HCT116 (cell line): ENCODE measurements around the gene TM7SF2. TPM values are rescaled to one million over a fixed set of nuclear protein-coding genes. Genes with fewer than 3 reads are reported as not detected.

Source experiments
- ATAC-seq: fragments of 200-7000 bp; cut with Tn5 transposase; 2 replicates; pipeline ENCODE4 v1.9.1; 2020; ENCODE audit warnings: mild to moderate bottlenecking, moderate library complexity
- BruUV-seq: library from RNA; stranded (reverse); fragments of 400-500 nt; replicated peaks from 2 replicates; lab custom pipeline; 2021; lab: Mats Ljungman, UMichigan
- CTCF ChIA-PET: fragments of 300-600 bp; sonication (Branson Sonifier 250); formaldehyde crosslinking; loops from one replicate; lab custom pipeline; 2021; ENCODE audit warnings: antibody characterized with exemption; lab: Charles Lee
- POLR2A ChIA-PET: fragments of 300-600, 350-600 bp; sonication (Branson Sonifier 250); formaldehyde crosslinking; loops from one replicate; lab custom pipeline; 2021; ENCODE audit warnings: antibody characterized with exemption; lab: Charles Lee
- RAD21 ChIA-PET, 2 experiments: fragments of 300-600 bp; sonication (Branson Sonifier 250); formaldehyde crosslinking; loops; one replicate each; lab custom pipeline; 2023; ENCODE audit warnings: low total read pairs in 2 of 2; ENCODE audit not compliant: uncharacterized antibody in 2 of 2, unreplicated experiment in 2 of 2, low non-redundant PET in 1 of 2; lab: Charles Lee
- DNase-seq: peaks from one replicate; pipeline ENCODE4 v3.0.0-alpha.2; 2010; ENCODE audit warnings: low read depth, low spot score
- H2AFZ ChIP-seq: fragments of 200-600 bp; shearing (Covaris generic), sonication (generic); 2 replicates; pipeline ENCODE4 v1.6.1; 2017; ENCODE audit warnings: low read depth, mixed run types, mixed read lengths, antibody characterized with exemption, low read length; ENCODE audit not compliant: poor library complexity, severe bottlenecking
- H3K27ac ChIP-seq: 2 replicates; pipeline ENCODE4 v1.5.1; 2012; ENCODE audit warnings: low read depth, low read length
- H3K27me3 ChIP-seq: fragments of 200-600 bp; sonication (generic); 2 replicates; pipeline ENCODE4 v1.6.1; 2016; ENCODE audit warnings: mixed run types, low read length, mixed read lengths; ENCODE audit not compliant: insufficient read depth
- H3K36me3 ChIP-seq, 2 experiments: fragments of 200-500 bp in 1 of 2; fragments of 200-600 bp in 1 of 2; sonication (Bioruptor generic) in 1 of 2; sonication (generic) in 1 of 2; 2 replicates each; pipeline versions ENCODE4 v1.5.1 to v1.6.1; 2014 to 2016; ENCODE audit warnings: low read length in 2 of 2, inconsistent platforms in 1 of 2, mixed read lengths in 1 of 2, mixed run types in 1 of 2; ENCODE audit not compliant: insufficient read depth in 2 of 2, control insufficient read depth in 1 of 2
- H3K4me1 ChIP-seq, 2 experiments: fragments of 200-600 bp in 1 of 2; sonication (generic) in 1 of 2; 2 replicates each; pipeline versions ENCODE4 v1.5.1 to v1.6.1; 2012 to 2017; ENCODE audit warnings: low read length in 2 of 2, inconsistent platforms in 1 of 2, mild to moderate bottlenecking in 1 of 2, mixed read lengths in 1 of 2, mixed run types in 1 of 2, moderate library complexity in 1 of 2; ENCODE audit not compliant: insufficient read depth in 2 of 2, control insufficient read depth in 1 of 2
- H3K4me2 ChIP-seq: fragments of 200-600 bp; sonication (generic); 2 replicates; pipeline ENCODE4 v1.6.1; 2017; ENCODE audit warnings: mixed run types, low read length, mixed read lengths
- H3K4me3 ChIP-seq, 2 experiments: fragments of 200-600 bp in 1 of 2; sonication (generic) in 1 of 2; replicated peaks in 1 of 2; 2 replicates each; pipeline ENCODE4 v1.5.1; 2011 to 2016; ENCODE audit warnings: low read length in 2 of 2, control low read depth in 1 of 2, low read depth in 1 of 2, mild to moderate bottlenecking in 1 of 2, mixed read lengths in 1 of 2, mixed run types in 1 of 2
- H3K79me2 ChIP-seq: fragments of 200-600 bp; sonication (generic); 2 replicates; pipeline ENCODE4 v1.6.1; 2017; ENCODE audit warnings: mild to moderate bottlenecking, mixed run types, low read length, moderate library complexity, mixed read lengths; ENCODE audit not compliant: insufficient read depth
- H3K9ac ChIP-seq: fragments of 200-600 bp; sonication (generic); 2 replicates; pipeline ENCODE4 v1.6.1; 2016; ENCODE audit warnings: low read length, mixed read lengths
- H3K9me2 ChIP-seq: fragments of 200-600 bp; sonication (generic), shearing (Covaris generic); 2 replicates; pipeline ENCODE4 v1.6.1; 2017; ENCODE audit warnings: mixed run types, mild to moderate bottlenecking, moderate library complexity; ENCODE audit not compliant: insufficient read depth
- H3K9me3 ChIP-seq, 2 experiments: fragments of 200-500 bp in 1 of 2; fragments of 200-600 bp in 1 of 2; sonication (Bioruptor generic) in 1 of 2; sonication (generic) in 1 of 2; 2 replicates each; pipeline ENCODE4 v1.6.1; 2014 to 2017; ENCODE audit warnings: low read length in 2 of 2, mixed read lengths in 2 of 2, inconsistent platforms in 1 of 2, low read depth in 1 of 2, mild to moderate bottlenecking in 1 of 2, mixed run types in 1 of 2, moderate library complexity in 1 of 2; ENCODE audit not compliant: control insufficient read depth in 1 of 2, insufficient read depth in 1 of 2
- H4K20me1 ChIP-seq: fragments of 200-600 bp; sonication (generic), shearing (Covaris generic); 2 replicates; pipeline ENCODE4 v1.6.1; 2017; ENCODE audit warnings: mixed run types, mild to moderate bottlenecking, moderate library complexity; ENCODE audit not compliant: insufficient read depth
- EZH2phosphoT487 ChIP-seq: fragments of 200-600 bp; IDR thresholded peaks from 2 replicates; pipeline ENCODE4 v1.6.1; 2018; ENCODE audit warnings: antibody characterized with exemption, borderline replicate concordance
- POLR2A ChIP-seq: IDR thresholded peaks from 2 replicates; pipeline ENCODE4 v1.7.0; 2011; ENCODE audit warnings: borderline replicate concordance; ENCODE audit not compliant: insufficient read depth, insufficient read length; ENCODE audit errors: extremely low read depth
- intact Hi-C: fragments of 100-400 bp; cut with micrococcal nuclease; formaldehyde crosslinking; loops from 2 replicates; pipeline ENCODE4 v1.10.0; 2022
- total RNA-seq: library from RNA; stranded (reverse); gene quantifications from one replicate; pipeline ENCODE4 v1.2.1, GENCODE V29; 2021; ENCODE audit not compliant: unreplicated experiment
- TF ChIP-seq, protein P1 (sequence below): IDR thresholded peaks from 2 replicates; pipeline ENCODE4 v1.6.1; 2012
- TF ChIP-seq, protein P2 (sequence below), 3 experiments: fragments of 200-600 bp in 1 of 3; sonication (generic) in 1 of 3; IDR thresholded peaks in 2 of 3; conservative IDR thresholded peaks in 1 of 3; 2 replicates each; pipeline ENCODE4 v1.5.1; 2012 to 2017; ENCODE audit warnings: low read depth in 2 of 3, low read length in 2 of 3, antibody characterized with exemption in 1 of 3, borderline replicate concordance in 1 of 3, control low read depth in 1 of 3, mild to moderate bottlenecking in 1 of 3, mixed read lengths in 1 of 3, mixed run types in 1 of 3, moderate library complexity in 1 of 3; ENCODE audit not compliant: insufficient read depth in 1 of 3
- TF ChIP-seq, protein P3 (sequence below): IDR thresholded peaks from 2 replicates; pipeline ENCODE4 v1.6.1; 2012
- TF ChIP-seq, protein P4 (sequence below): IDR thresholded peaks from 2 replicates; pipeline ENCODE4 v1.6.1; 2012; ENCODE audit warnings: low read depth

TM7SF2 gene
- total RNA-seq, 1 experiment from 2014 or later, result 52.9 TPM

DNA sequence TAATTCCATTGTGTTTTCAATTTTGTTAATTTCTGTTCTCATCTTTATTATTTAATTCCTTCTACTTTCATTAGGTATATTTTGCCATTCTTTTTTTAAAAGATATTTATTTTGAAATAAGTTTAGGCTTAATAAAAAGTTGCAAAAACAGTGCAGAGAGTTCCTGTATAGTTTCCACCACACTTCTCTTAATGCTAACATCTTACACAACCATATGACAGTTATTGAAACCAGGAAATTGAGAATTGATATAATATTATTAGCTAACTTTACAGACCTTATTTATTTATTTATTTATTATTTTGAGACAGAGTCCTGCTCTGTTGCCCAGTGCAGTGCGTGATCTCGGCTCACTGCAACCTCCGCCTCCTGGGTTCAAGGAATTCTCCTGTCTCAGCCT lies 44.6 kb downstream of the TM7SF2 start:
- CTCF ChIA-PET, result no interaction called here
- Histone ChIP-seq H3K79me2 (no peaks in the 10 kb centered on the region), H3K36me3 (no peaks in the 10 kb centered on the region), H4K20me1 (no peaks in the 10 kb centered on the region), H3K4me2 (no peak overlapping the region), H3K27me3 (no peaks in the 10 kb centered on the region), H3K9me3 (no peaks in the 10 kb centered on the region), H3K9me2 (no peaks in the 10 kb centered on the region), H3K27ac (no peak overlapping the region), H3K9ac (no peak overlapping the region), H3K4me3 (no peak overlapping the region), H2AFZ (no peak overlapping the region)
- RAD21 ChIA-PET, result no interaction called here
- DNase-seq, result no peak
- POLR2A ChIA-PET, result no interaction called here
- TF ChIP-seq POLR2A, result no peak
- no peak for TF ChIP-seq EZH2phosphoT487
- TF ChIP-seq, protein P1, sequence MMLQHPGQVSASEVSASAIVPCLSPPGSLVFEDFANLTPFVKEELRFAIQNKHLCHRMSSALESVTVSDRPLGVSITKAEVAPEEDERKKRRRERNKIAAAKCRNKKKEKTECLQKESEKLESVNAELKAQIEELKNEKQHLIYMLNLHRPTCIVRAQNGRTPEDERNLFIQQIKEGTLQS, result no peak
- TF ChIP-seq, protein P2, sequence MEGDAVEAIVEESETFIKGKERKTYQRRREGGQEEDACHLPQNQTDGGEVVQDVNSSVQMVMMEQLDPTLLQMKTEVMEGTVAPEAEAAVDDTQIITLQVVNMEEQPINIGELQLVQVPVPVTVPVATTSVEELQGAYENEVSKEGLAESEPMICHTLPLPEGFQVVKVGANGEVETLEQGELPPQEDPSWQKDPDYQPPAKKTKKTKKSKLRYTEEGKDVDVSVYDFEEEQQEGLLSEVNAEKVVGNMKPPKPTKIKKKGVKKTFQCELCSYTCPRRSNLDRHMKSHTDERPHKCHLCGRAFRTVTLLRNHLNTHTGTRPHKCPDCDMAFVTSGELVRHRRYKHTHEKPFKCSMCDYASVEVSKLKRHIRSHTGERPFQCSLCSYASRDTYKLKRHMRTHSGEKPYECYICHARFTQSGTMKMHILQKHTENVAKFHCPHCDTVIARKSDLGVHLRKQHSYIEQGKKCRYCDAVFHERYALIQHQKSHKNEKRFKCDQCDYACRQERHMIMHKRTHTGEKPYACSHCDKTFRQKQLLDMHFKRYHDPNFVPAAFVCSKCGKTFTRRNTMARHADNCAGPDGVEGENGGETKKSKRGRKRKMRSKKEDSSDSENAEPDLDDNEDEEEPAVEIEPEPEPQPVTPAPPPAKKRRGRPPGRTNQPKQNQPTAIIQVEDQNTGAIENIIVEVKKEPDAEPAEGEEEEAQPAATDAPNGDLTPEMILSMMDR (IDR thresholded peaks at IDR 0.05 in 2 of 3, conservative IDR thresholded peaks at IDR 0.05 in 1 of 3; ENCODE audit: borderline replicate concordance in 1 of 3, insufficient read depth in 1 of 3, low read depth in 2 of 3, low read length in 2 of 3), result no peak
- TF ChIP-seq, protein P3, sequence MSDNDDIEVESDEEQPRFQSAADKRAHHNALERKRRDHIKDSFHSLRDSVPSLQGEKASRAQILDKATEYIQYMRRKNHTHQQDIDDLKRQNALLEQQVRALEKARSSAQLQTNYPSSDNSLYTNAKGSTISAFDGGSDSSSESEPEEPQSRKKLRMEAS, result no peak
- TF ChIP-seq, protein P4, sequence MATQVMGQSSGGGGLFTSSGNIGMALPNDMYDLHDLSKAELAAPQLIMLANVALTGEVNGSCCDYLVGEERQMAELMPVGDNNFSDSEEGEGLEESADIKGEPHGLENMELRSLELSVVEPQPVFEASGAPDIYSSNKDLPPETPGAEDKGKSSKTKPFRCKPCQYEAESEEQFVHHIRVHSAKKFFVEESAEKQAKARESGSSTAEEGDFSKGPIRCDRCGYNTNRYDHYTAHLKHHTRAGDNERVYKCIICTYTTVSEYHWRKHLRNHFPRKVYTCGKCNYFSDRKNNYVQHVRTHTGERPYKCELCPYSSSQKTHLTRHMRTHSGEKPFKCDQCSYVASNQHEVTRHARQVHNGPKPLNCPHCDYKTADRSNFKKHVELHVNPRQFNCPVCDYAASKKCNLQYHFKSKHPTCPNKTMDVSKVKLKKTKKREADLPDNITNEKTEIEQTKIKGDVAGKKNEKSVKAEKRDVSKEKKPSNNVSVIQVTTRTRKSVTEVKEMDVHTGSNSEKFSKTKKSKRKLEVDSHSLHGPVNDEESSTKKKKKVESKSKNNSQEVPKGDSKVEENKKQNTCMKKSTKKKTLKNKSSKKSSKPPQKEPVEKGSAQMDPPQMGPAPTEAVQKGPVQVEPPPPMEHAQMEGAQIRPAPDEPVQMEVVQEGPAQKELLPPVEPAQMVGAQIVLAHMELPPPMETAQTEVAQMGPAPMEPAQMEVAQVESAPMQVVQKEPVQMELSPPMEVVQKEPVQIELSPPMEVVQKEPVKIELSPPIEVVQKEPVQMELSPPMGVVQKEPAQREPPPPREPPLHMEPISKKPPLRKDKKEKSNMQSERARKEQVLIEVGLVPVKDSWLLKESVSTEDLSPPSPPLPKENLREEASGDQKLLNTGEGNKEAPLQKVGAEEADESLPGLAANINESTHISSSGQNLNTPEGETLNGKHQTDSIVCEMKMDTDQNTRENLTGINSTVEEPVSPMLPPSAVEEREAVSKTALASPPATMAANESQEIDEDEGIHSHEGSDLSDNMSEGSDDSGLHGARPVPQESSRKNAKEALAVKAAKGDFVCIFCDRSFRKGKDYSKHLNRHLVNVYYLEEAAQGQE, result no peak
- TF ChIP-seq, all 23 proteins: peak for 0
- H3K4me1 ChIP-seq, result peaks cover 0 to 10% of the 10 kb centered on the region in 2 experiments; a peak in 3 of 4 replicates
- no TSS peak for BruUV-seq
- intact Hi-C loops, result no loop called here
- no peak for ATAC-seq
